Thymus (tissue), 11 donors: ENCODE measurements around the gene GCFC2. TPM values are rescaled to one million over a fixed set of nuclear protein-coding genes. Genes with fewer than 3 reads are reported as not detected.

Experiments used
- DNase-seq, 9 donors: peaks; one replicate each; pipeline ENCODE4 v3.0.0-alpha.2; 2013; ENCODE audit warnings: low spot score in 9 of 9, low read depth in 6 of 9, missing footprints in 1 of 9
- H3K27ac ChIP-seq, 2 donors: one replicate each; pipeline ENCODE4 v1.5.1; 2013; ENCODE audit warnings: control low read depth in 1 of 2, low read depth in 1 of 2, low read length in 1 of 2, mild to moderate bottlenecking in 1 of 2, moderate library complexity in 1 of 2
- H3K27me3 ChIP-seq, 2 donors: one replicate each; pipeline ENCODE4 v1.5.1; 2013; ENCODE audit warnings: low read length in 1 of 2; ENCODE audit not compliant: control insufficient read depth in 2 of 2, insufficient read depth in 1 of 2
- H3K36me3 ChIP-seq, 2 donors: one replicate each; pipeline ENCODE4 v1.5.1; 2013; ENCODE audit warnings: low read length in 1 of 2, mild to moderate bottlenecking in 1 of 2, moderate library complexity in 1 of 2; ENCODE audit not compliant: control insufficient read depth in 2 of 2, insufficient read depth in 2 of 2
- H3K4me1 ChIP-seq, 2 donors: one replicate each; pipeline ENCODE4 v1.5.1; 2013; ENCODE audit warnings: low read length in 2 of 2; ENCODE audit not compliant: control insufficient read depth in 2 of 2, insufficient read depth in 2 of 2
- H3K4me3 ChIP-seq, 2 donors: one replicate each; pipeline ENCODE4 v1.5.1; 2013; ENCODE audit warnings: low read length in 2 of 2, control low read depth in 1 of 2, mild to moderate bottlenecking in 1 of 2
- H3K9me3 ChIP-seq, 2 donors: one replicate each; pipeline ENCODE4 v1.5.1; 2013; ENCODE audit warnings: low read length in 1 of 2, mild to moderate bottlenecking in 1 of 2; ENCODE audit not compliant: control insufficient read depth in 2 of 2, insufficient read depth in 1 of 2
- WGBS: extraction: QIAGEN DNeasy Blood & Tissue Kit; methylation state at CpG from one replicate; pipeline ENCODE4 v1.1.7; 2013; 5-methylcytosine and 5-hydroxymethylcytosine counted together
- polyA plus RNA-seq: library from polyadenylated mRNA; stranded (reverse); fragments of 200-250 nt; gene quantifications from one replicate; pipeline ENCODE4 v1.2.3, GENCODE V29; 2013
- total RNA-seq: library from RNA; stranded (reverse); fragments of 120-200 nt; gene quantifications from one replicate; pipeline ENCODE4 v1.2.4, GENCODE V29; 2013
- donor health status: healthy.

The GCFC2 gene
- total and polyA plus RNA-seq, 2 donors: 30.3 to 46.5 TPM

DNA sequence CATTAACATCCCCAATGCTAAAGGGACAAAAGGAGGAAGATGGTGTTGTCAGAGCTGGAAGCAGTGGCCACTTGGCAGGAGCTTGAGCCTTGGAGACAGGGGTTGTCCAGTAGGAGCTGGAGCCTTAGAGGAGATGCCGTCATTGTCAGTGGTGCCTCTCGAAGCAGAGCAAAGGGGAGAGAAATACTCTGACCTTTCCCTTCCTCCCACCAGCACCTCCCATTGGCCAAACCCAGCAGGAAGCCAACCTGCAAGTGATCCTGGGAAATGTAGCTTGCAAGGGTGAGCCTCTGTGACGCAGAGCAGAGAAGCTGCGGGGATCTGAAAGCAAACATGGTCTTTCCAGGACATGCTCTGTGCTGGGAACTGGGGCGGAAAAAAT, 97.9 kb downstream of the GCFC2 start:
- no peak for DNase-seq
- Histone ChIP-seq H3K27ac (no peak overlapping the region), H3K36me3 (no peaks in the 10 kb centered on the region), H3K4me3 (no peak overlapping the region), H3K4me1 (peaks cover 0 to 5% of the 10 kb centered on the region in 2 donors), H3K9me3 (no peaks in the 10 kb centered on the region), H3K27me3 (peaks cover 7 to 19% of the 10 kb centered on the region in 2 donors)
- 95% methylated on average over 5 of the region's 5 CpGs for WGBS

Other genes starting within 250 kb of the GCFC2 start
- 12.7 TPM for gene EVA1A, start 150.0 kb downstream of the GCFC2 start, total RNA-seq
- gene EVA1A, start 150.0 kb downstream of the GCFC2 start, polyA plus RNA-seq: 32.3 TPM
- 37.3 TPM for gene MRPL19, start 64.1 kb downstream of the GCFC2 start, total RNA-seq
- gene MRPL19, start 64.1 kb downstream of the GCFC2 start, polyA plus RNA-seq: 15.0 TPM